ENCODE measurements around the gene ATXN10. TPM values are rescaled to one million over a fixed set of nuclear protein-coding genes. Genes with fewer than 3 reads are reported as not detected.

Gene ATXN10
- total RNA-seq, 1 donor from 2014 or later = 232 TPM

DNA sequence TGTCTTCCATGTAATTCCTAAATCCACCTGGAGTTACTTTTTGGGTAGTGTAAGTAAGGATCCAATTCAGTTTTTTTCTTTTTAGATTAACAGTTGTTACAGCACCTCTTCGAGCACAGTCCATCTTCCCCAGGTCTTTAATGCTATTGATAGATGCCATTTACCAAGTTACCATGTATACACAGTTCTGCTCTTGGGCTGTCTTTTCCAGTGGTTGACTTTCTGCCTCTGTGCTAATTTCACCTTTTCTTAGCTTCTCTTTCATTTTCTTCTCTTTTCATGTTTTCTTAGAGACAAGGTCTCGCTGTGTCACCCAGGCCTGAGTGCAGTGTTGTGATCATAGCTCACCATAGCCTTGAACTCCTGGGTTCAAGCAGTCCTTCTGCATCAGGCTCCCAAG lies 12.0 kb downstream of the ATXN10 start:
- H3K4me1 Mint-ChIP-seq = peaks cover 11% of the 10 kb centered on the region
- H3K27ac Mint-ChIP-seq (ENCODE audit: unreplicated experiment) = no peak overlapping the region
- no peaks in the 10 kb centered on the region for H3K36me3 Mint-ChIP-seq (ENCODE audit: low read depth)
- no peaks in the 10 kb centered on the region for H3K9me3 Mint-ChIP-seq
- no peak overlapping the region for H3K4me3 Mint-ChIP-seq
- TF ChIP-seq, protein P1, sequence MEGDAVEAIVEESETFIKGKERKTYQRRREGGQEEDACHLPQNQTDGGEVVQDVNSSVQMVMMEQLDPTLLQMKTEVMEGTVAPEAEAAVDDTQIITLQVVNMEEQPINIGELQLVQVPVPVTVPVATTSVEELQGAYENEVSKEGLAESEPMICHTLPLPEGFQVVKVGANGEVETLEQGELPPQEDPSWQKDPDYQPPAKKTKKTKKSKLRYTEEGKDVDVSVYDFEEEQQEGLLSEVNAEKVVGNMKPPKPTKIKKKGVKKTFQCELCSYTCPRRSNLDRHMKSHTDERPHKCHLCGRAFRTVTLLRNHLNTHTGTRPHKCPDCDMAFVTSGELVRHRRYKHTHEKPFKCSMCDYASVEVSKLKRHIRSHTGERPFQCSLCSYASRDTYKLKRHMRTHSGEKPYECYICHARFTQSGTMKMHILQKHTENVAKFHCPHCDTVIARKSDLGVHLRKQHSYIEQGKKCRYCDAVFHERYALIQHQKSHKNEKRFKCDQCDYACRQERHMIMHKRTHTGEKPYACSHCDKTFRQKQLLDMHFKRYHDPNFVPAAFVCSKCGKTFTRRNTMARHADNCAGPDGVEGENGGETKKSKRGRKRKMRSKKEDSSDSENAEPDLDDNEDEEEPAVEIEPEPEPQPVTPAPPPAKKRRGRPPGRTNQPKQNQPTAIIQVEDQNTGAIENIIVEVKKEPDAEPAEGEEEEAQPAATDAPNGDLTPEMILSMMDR (conservative IDR thresholded peaks at IDR 0.05) = no peak
- no peaks in the 10 kb centered on the region for H3K27me3 Mint-ChIP-seq (ENCODE audit: low read depth)
- no peak for DNase-seq (ENCODE audit: low read depth, low spot score)

DNA sequence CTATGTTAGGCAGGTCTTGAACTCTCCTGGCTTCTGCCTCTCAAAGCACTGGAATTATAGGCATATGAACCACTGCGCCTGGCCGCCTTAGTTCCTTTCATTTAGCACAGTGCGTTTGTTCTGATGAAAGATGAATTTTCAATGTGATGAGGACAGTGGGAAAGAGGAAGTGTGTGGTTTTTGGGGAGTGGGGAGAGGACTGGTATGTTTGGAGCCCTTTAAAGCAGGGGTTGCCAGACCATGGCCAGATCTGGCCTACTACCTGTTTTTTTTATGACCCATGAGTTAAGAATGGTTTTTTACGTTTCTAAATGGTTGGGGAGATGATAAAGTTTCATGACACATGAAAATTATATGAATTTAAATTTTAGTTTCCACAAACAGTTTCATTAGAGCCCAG lies 12.5 kb downstream of the ATXN10 start:
- peaks cover 11% of the 10 kb centered on the region for H3K4me1 Mint-ChIP-seq
- H3K27me3 Mint-ChIP-seq (ENCODE audit: low read depth) = no peaks in the 10 kb centered on the region
- no peaks in the 10 kb centered on the region for H3K36me3 Mint-ChIP-seq (ENCODE audit: low read depth)
- no peak overlapping the region for H3K27ac Mint-ChIP-seq (ENCODE audit: unreplicated experiment)
- no peak for DNase-seq (ENCODE audit: low read depth, low spot score)
- TF ChIP-seq, protein P1 (conservative IDR thresholded peaks at IDR 0.05) = no peak
- H3K4me3 Mint-ChIP-seq = no peak overlapping the region
- H3K9me3 Mint-ChIP-seq = no peaks in the 10 kb centered on the region

DNA sequence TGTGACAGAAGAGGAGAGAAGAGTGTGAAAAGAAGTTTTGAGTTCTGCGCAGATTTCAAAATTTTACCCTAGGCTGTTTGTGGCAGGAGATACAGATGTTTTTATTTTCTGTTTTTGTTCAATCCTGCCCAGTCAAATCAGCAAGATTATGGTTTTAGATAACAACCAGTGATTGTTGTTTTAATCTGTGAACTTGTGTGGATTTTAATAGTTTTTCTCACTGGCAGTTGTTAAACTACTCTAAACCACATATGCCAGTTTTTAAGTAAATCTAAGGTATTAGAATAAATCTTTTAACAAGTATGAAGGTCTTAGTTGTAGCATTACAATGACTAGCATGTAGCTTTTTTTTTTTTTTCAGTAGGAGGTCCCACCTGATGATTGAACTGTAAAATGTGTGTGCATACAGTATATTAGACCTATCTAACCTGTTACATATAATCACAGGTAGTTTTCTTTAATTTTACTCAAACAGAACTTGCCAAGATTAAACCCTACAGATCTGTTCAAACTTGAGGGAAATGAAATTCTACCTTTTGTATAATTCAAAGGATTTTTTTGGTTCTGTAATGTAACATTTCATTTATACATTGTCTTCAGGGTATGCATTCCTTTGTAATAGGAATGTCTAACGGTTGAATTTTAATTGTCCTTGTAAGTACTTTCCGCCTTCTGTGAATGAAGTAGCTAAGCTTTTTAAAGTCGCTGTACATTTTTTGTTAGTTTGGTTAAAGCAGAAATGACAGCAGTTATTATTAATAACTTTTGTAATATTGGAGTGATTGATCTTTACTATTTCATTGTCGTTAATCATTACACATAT lies 13.3 kb downstream of the ATXN10 start:
- no peaks in the 10 kb centered on the region for H3K9me3 Mint-ChIP-seq
- no peak overlapping the region for H3K27ac Mint-ChIP-seq (ENCODE audit: unreplicated experiment)

DNA sequence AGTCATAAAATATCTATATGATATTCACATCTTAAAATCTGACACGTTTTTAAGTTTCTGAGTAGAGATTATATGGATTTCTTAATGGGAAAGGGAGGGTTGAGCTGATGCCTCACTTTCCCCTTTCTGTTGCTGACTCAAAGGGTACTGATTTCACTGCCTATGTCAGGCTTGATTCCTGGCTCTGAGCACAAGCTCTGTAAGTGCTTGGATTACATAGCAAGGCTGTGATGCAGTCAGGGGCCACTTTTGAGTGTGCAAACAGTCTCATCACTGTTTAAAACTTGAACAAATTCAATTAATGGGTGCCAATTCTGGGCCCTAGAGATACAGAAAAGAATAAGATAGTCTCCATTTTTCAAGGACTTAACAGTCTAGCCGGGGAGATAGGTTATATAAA lies 14.4 kb downstream of the ATXN10 start:
- H3K9me3 Mint-ChIP-seq = no peaks in the 10 kb centered on the region
- no peaks in the 10 kb centered on the region for H3K36me3 Mint-ChIP-seq (ENCODE audit: low read depth)
- no peak overlapping the region for H3K4me3 Mint-ChIP-seq
- DNase-seq (ENCODE audit: low read depth, low spot score) = no peak
- no peak overlapping the region for H3K27ac Mint-ChIP-seq (ENCODE audit: unreplicated experiment)
- no peaks in the 10 kb centered on the region for H3K27me3 Mint-ChIP-seq (ENCODE audit: low read depth)
- peaks cover 11% of the 10 kb centered on the region for H3K4me1 Mint-ChIP-seq
- TF ChIP-seq, protein P1 (conservative IDR thresholded peaks at IDR 0.05) = no peak

More for the DNA sequence above, 13.3 kb downstream of the ATXN10 start:
- DNase-seq (ENCODE audit: low read depth, low spot score) = no peak
- H3K4me3 Mint-ChIP-seq = no peak overlapping the region
- TF ChIP-seq, protein P1 (conservative IDR thresholded peaks at IDR 0.05) = no peak
- H3K27me3 Mint-ChIP-seq (ENCODE audit: low read depth) = no peaks in the 10 kb centered on the region
- H3K4me1 Mint-ChIP-seq = peaks cover 11% of the 10 kb centered on the region
- no peaks in the 10 kb centered on the region for H3K36me3 Mint-ChIP-seq (ENCODE audit: low read depth)

DNA sequence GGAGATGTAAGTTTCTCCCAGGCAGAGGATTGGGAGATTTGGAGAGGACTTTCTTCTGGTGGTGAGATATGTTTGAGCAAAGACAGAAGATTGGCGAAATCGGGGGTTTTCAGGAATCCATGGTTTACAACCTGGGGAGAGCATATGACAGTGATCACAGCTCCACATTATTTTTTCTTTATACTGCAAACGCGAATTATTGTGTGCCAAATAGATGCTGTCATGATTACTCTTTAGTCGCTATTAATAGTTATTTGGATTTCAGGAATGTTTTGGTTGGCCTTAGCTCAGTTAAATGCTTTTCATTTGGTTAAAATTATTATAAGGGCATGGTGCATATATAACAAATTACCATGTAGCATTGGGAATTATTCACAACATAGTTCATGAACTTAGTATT lies 15.2 kb downstream of the ATXN10 start:
- Mint-ChIP-seq H3K36me3 (ENCODE audit: low read depth) (no peaks in the 10 kb centered on the region), H3K27ac (ENCODE audit: unreplicated experiment) (no peak overlapping the region)

More for the DNA sequence above, 15.2 kb downstream of the ATXN10 start:
- Mint-ChIP-seq H3K4me1 (peaks cover 11% of the 10 kb centered on the region), H3K4me3 (no peak overlapping the region), H3K9me3 (no peaks in the 10 kb centered on the region), H3K27me3 (ENCODE audit: low read depth) (no peaks in the 10 kb centered on the region)
- DNase-seq (ENCODE audit: low read depth, low spot score) = no peak
- TF ChIP-seq, protein P1 (conservative IDR thresholded peaks at IDR 0.05) = no peak
